COR-L47 (cell line): ENCODE data around the gene SMIM7.

Source experiments
- DNase-seq: peaks from one replicate; lab custom pipeline; 2025; lab: John Stamatoyannopoulos, UW

SMIM7 gene

DNA sequence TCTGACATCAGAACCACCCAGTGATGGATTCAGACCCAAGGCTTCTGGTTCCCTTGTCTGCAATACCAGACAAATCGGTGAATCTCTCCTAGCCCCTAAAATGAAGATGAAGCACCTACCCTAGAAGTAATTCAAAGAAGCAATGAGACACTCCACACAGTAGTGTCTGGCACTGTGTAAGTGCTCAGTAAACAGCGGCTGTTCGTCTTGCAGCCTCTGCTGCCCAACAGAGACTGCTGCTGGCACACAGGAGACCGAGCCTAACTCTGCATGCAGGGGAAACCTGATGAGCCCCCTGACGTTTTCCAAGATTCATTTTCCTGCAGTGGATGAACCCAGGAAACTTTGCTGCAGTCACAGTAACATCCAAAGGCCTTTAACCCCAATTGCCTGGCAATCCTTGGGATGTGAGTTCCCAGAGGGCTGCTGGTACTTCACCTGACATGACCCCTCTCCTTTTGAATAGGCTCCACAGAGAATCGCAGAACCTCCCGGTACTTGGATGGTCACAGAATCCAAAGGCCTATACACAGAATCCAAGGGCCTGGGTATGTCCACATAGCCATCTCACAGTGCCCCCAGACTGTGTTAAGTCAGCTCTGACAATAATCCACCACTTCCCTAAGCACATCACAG, 38.7 kb downstream of the SMIM7 start:
- no peak for DNase-seq

DNA sequence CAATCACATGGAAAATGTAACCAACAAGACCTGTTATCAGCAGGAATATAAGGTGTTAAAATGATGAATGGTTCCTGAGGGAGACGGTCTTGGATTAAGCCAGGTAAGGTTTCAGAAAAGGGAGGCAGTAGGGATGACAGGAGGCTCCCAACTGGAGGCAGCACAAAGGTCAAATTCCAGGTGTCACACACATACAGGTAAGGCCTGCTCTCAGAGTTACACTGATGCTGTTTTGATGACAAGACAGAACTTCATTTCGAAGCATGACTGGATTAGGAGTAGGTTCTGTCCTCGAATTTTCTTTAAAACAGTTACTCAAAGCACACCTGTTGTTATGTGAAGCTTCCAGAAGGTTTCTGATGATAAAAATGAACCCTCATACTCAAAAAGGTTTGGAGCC, 39.4 kb downstream of the SMIM7 start:
- no peak for DNase-seq

DNA sequence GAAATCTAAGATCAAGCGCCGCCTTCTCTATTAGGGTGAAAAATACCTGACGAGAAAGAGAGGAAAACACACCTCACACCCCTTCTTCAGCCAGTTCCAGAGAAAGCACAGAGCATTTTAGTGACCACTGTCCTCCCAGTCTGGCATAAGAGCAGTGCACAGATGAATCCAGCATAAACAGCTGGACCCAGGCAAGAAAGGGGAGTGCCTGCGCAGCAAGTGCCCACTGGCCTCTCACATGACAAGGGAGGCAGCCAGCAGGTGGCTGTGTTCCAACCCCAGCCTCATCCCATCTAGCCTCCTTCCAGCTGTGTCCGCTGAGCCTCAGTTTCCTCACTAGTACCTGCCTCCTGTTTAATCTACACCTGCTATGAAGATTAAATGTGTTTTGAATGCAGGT, 39.9 kb downstream of the SMIM7 start:
- no peak for DNase-seq

DNA sequence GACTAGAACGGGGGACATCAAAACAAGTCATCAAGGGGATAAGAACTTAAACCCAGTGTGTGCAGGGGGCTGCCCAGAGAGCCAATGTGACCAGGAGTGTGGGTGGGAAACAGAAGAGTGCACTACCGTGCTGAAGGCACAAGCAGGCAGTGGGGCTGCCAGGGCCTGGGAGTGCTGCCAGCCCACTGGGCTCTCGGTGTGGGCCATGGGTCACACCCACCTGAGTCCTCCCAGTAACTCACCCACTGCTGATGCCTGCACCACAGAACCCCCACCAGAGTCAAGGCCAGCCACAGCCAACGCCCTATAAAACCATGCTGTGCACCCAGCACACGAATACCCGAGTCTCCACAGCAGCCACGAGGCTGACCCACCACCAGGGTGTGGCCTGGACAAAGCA, 40.5 kb downstream of the SMIM7 start:
- DNase-seq: no peak

GRCh38 chr19:16618248-16618647, 41.7 kb downstream of the SMIM7 start:
- DNase-seq: no peak

DNA sequence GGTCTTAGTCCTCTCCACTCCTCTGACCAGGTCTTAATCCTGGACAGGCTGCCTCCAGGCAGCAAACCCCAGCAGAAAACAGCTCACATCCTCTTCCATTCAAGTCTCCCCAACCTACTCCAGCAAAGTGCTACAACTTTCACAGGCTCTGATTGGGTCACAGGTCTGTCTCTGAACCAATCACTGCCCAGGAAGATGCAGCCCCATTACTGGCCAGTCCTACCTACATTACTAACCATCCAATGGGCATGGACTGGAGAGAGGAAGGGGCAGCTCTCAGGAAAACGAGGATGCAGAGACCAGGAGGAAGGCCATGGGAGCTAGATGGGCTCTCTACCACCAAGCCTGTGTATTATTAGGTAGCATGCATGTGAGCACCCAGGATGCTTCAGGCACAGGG, 44.1 kb downstream of the SMIM7 start:
- DNase-seq: no peak

DNA sequence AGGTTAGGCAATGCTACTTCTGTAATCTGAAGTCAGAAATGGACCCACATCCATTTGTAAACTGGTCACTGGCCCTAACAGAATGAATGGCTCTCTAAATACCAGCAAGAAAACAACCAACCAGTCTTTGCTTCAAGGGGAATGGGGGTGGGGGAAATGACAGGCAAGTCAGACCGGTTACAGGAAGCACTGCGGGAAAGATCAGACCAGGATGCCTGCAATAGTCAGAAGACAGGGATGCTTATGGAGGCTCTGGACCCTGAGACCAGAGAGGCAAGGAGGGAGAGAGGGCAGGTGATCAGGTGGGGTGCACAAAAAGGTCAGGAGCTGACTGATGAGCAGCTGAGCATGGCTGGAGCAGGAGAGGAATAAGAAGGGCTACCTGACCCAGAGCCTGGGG, 45.0 kb downstream of the SMIM7 start:
- no peak for DNase-seq

GRCh38 chr19:16613841-16614240, 46.1 kb downstream of the SMIM7 start:
- DNase-seq: no peak

GRCh38 chr19:16612636-16613035, 47.3 kb downstream of the SMIM7 start:
- DNase-seq: no peak

- no peak for DNase-seq
Measured at GRCh38 chr19:16611121-16611520, 48.8 kb downstream of the SMIM7 start.

DNA sequence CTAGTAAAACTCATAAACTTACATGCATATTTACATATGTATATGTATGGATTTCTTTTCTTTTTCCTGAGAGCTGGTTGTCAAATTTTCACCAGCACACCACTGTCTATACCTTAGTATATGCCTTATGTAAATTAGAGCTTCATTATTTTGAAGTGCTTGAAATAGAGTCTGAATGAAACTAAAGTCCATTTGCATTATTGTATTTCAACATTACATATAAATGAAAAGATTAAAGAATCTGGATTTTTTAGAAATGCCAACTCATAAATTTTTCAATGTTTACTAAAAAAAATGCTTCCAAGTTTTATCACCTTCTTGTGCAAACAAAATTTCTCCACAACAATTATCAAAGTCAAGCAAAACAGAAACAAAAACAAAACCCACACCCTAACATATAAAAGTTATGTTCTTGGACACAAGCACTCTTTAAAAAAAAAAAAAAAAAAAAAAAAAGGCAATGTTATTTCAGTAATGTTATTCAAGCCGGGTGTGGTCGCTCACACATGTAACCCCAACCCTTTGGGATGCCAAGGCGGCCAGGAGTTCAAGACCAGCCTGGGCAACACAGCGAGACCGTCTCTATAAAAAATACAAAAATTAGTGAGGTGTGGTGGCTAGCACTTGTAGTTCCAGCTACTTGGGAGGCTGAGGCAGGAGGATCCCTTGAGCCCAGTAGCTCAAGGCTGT, 50.3 kb downstream of the SMIM7 start:
- DNase-seq: no peak

- DNase-seq: no peak
Measured at GRCh38 chr19:16608290-16608739, 51.6 kb downstream of the SMIM7 start.

DNA sequence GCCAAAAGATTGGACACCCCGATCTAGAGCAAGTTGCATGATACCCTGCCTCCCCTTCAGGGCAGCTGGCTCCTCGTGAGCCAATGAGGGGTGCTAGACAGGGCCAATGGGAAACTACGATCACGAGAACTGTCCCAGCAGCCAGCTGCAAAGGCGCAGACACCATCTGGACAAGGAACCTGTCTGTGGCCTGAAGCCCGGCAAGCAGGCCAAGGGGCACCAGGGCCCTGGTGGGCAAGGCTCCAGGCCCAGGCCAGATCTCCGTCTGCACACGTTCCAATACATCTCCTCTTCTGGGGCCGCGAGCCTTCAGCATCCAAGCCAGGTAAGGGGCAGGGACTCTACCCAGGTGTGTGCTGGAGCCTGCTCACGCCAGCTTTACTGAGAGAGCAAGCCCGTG, 52.1 kb downstream of the SMIM7 start:
- DNase-seq: no peak

DNA sequence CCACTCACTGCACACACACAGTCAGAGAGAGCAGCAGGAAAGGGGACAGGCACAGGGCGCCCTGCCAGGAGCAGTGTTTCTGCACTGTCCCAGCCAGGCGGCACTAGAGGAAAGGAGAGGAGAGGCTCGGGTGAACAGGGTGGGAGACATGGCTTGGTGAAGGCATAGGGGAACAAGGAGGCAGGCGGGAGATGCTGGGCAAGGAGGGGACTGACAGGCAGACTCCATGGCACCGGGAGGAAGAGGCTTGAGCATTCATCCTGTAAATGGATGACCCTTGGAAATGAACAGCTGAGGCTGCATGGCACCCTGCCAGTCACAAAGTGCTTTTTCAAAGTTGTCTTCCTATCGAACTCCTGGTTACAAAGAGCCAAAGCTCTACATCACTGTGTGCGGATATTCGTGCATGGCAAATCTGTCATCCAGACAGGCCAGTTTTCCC, 54.4 kb downstream of the SMIM7 start:
- DNase-seq: no peak

GRCh38 chr19:16605115-16605514, 54.8 kb downstream of the SMIM7 start:
- DNase-seq: no peak

GRCh38 chr19:16604615-16605014, 55.3 kb downstream of the SMIM7 start:
- no peak for DNase-seq

- DNase-seq: no peak
Measured at GRCh38 chr19:16603090-16603489, 56.9 kb downstream of the SMIM7 start.

GRCh38 chr19:16601378-16602052, 58.4 kb downstream of the SMIM7 start:
- DNase-seq: no peak

- DNase-seq: no peak
Measured at GRCh38 chr19:16600824-16601223, 59.1 kb downstream of the SMIM7 start.

DNA sequence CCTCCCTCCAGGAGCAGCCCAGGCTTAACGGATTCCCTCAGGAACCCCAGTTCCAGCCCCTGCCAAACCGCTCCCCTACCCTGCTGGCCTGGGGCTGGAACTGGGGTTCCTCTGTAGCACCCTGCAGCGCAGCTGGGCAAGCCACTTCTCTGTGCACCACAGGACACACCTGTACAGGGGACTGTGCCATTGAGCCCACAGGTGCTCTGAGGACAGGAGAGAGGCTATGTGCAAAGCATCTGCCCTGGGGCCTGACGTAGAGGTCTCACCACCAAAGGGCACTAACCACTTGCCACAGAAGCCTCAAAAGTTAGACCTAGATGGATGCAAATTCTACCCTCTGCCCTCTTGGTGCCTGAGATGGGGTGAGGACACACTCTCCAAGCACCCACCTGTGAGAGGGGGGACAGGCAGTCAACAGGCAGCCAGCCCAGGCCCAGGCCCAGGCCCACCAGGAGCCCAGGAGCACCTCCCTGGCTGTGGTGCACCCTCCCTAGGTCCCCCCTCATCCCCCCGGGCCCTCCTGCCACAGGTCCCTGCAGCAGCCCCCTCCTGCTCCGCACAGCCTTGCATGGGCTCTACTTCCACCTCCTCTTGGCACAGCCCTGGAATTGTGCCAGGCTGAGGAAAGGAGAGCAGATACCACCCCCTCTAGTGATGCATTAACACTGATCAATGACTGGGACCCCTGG, 60.1 kb downstream of the SMIM7 start:
- no peak for DNase-seq

DNA sequence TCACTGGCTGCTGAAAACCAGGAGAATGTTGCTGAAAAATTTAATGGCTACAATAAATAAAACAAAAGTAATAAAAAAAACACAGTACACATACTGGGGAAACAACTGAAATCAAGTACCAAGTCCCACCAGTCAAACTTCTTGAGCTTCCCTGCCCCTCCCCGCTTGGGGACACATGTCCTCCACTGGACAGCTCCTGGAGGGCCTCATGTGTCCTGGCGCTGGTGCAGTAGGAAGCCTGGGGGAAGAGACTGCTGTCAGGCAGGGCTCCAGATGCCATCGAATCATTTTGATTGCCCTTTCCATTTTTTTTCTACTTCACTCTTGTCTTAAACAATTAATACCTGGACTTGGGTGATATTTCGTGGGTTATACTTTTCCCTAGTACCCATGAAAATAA, 61.1 kb downstream of the SMIM7 start:
- DNase-seq: no peak

DNA sequence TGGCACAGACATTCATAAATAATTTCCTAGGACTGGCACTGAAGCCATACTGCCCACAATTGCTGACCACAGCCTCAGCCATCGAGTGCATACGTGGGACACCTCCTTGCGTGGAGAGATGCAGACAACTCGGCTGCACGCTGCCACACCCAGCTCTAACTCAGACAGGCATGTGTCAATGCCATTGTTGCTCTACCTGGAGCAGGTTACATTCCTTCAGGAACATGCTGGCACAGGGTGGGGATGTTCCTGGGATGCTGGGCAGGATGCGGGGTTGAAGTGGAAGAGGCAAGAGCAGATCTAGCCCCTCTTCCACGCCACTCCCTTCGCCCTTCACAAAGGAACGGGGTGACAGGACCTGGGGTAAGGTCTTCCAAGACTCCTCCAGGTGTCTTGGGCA, 63.5 kb downstream of the SMIM7 start:
- DNase-seq: no peak
